ENCODE data around the gene ZNF423.

Gene ZNF423

GRCh38 chr16:49747654-49748053, 108.3 kb downstream of the ZNF423 start:
- DNase-seq, result no peak

- DNase-seq, result no peak
Measured at GRCh38 chr16:49746545-49746944, 109.4 kb downstream of the ZNF423 start.

GRCh38 chr16:49745311-49745747, 110.6 kb downstream of the ZNF423 start:
- no peak for DNase-seq

GRCh38 chr16:49744244-49745220, 111.4 kb downstream of the ZNF423 start:
- no peak for DNase-seq

- no peak for DNase-seq
Measured at GRCh38 chr16:49743658-49744057, 112.3 kb downstream of the ZNF423 start.

GRCh38 chr16:49743203-49743464, 112.8 kb downstream of the ZNF423 start:
- DNase-seq, result no peak

- no peak for DNase-seq
Measured at GRCh38 chr16:49742428-49743202, 113.3 kb downstream of the ZNF423 start.

GRCh38 chr16:49740256-49740655, 115.7 kb downstream of the ZNF423 start:
- DNase-seq, result no peak

- DNase-seq, result peak in 1 of 2 experiments; percentile 19
Measured at GRCh38 chr16:49739381-49739780, 116.5 kb downstream of the ZNF423 start.

- DNase-seq, result no peak
Measured at GRCh38 chr16:49738832-49739231, 117.1 kb downstream of the ZNF423 start.

GRCh38 chr16:49738001-49738400, 117.9 kb downstream of the ZNF423 start:
- DNase-seq, result no peak

- DNase-seq, result no peak
Measured at GRCh38 chr16:49737541-49737940, 118.4 kb downstream of the ZNF423 start.

GRCh38 chr16:49734331-49734730, 121.6 kb downstream of the ZNF423 start:
- DNase-seq, result no peak

GRCh38 chr16:49733313-49734009, 122.5 kb downstream of the ZNF423 start:
- no peak for DNase-seq

- no peak for DNase-seq
Measured at GRCh38 chr16:49731911-49732310, 124.0 kb downstream of the ZNF423 start.

GRCh38 chr16:49730772-49731171, 125.1 kb downstream of the ZNF423 start:
- no peak for DNase-seq

- DNase-seq, result no peak
Measured at GRCh38 chr16:49727611-49728010, 128.3 kb downstream of the ZNF423 start.

- no peak for DNase-seq
Measured at GRCh38 chr16:49726155-49726554, 129.8 kb downstream of the ZNF423 start.

- no peak for DNase-seq
Measured at GRCh38 chr16:49725651-49726050, 130.3 kb downstream of the ZNF423 start.

GRCh38 chr16:49724774-49725173, 131.1 kb downstream of the ZNF423 start:
- DNase-seq, result no peak

GRCh38 chr16:49723310-49723709, 132.6 kb downstream of the ZNF423 start:
- no peak for DNase-seq

GRCh38 chr16:49720225-49720624, 135.7 kb downstream of the ZNF423 start:
- no peak for DNase-seq

GRCh38 chr16:49717689-49718088, 138.2 kb downstream of the ZNF423 start:
- no peak for DNase-seq

Data from SHP77 (cell line).